ENCODE measurements around the gene C1orf53. TPM values are rescaled to one million over a fixed set of nuclear protein-coding genes. Genes with fewer than 3 reads are reported as not detected.
"Not testable (repeated sequence)": the region's sequence is repeated elsewhere in the genome, so short reads cannot be mapped to it uniquely, and the experiment has no call there.

Gene C1orf53
- polyA plus RNA-seq, 1 donor from 2014 or later = 2.6 TPM

DNA sequence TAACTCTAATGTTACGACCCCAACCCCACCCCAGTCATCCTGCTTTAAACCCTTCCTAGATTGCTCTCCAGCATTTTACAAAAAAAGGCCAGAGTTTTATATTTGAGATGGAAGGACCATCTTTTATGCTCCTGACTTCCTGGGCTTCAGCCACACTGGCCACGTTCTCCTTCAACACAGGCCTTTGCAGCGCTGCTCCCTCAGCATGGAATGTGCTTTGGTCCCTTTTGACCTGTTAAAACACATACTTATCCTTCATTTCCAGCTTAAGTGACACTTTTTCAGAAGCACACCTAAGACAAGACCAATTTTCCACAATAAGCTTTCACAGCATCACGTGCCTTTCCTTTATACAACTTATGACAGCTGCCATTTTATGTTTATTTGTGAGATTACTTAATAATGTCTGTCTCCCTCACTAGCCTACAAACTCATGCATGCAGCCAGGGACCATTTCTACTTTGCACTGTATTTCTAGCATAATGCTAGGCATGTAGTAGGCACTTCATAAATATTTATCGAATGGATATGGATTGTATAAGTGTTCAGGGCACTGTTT lies 49.3 kb downstream of the C1orf53 start:
- no peak overlapping the region for H2AFZ ChIP-seq (ENCODE audit: low read depth, low read length)
- H3K79me2 ChIP-seq (replicated peaks; ENCODE audit: insufficient read depth, low read length) = no peaks in the 10 kb centered on the region
- no peaks in the 10 kb centered on the region for H3K9me3 ChIP-seq (ENCODE audit: low read length)
- no peaks in the 10 kb centered on the region for H3K9me2 ChIP-seq (ENCODE audit: insufficient read depth, low read length)
- no peaks in the 10 kb centered on the region for H4K20me1 ChIP-seq (ENCODE audit: insufficient read depth)
- H3F3A ChIP-seq (ENCODE audit: insufficient read depth, low read length, poor library complexity, severe bottlenecking) = no peaks in the 10 kb centered on the region
- H3K27me3 ChIP-seq (ENCODE audit: insufficient read depth, low read depth, low read length) = no peaks in the 10 kb centered on the region
- peak overlapping the region; percentile 33 for H3K27ac ChIP-seq (ENCODE audit: low read length)
- H3K4me3 ChIP-seq (ENCODE audit: low read length) = no peak overlapping the region
- peak overlapping the region; percentile 29 for H3K4me2 ChIP-seq (ENCODE audit: low read length)
- no peak overlapping the region for H3K9ac ChIP-seq (ENCODE audit: low read length)
- no peaks in the 10 kb centered on the region for H3K36me3 ChIP-seq (ENCODE audit: insufficient read depth, low read length)
- TF ChIP-seq EP300 (conservative IDR thresholded peaks at IDR 0.05; ENCODE audit: poor library complexity, severe bottlenecking) (peak; percentile 96), POLR2AphosphoS5 (IDR thresholded peaks at IDR 0.05) (peak; percentile 76), EZH2 (IDR thresholded peaks at IDR 0.05; ENCODE audit: borderline replicate concordance, insufficient read depth, low read length, poor library complexity, severe bottlenecking) (no peak)
- TF ChIP-seq, protein P1, sequence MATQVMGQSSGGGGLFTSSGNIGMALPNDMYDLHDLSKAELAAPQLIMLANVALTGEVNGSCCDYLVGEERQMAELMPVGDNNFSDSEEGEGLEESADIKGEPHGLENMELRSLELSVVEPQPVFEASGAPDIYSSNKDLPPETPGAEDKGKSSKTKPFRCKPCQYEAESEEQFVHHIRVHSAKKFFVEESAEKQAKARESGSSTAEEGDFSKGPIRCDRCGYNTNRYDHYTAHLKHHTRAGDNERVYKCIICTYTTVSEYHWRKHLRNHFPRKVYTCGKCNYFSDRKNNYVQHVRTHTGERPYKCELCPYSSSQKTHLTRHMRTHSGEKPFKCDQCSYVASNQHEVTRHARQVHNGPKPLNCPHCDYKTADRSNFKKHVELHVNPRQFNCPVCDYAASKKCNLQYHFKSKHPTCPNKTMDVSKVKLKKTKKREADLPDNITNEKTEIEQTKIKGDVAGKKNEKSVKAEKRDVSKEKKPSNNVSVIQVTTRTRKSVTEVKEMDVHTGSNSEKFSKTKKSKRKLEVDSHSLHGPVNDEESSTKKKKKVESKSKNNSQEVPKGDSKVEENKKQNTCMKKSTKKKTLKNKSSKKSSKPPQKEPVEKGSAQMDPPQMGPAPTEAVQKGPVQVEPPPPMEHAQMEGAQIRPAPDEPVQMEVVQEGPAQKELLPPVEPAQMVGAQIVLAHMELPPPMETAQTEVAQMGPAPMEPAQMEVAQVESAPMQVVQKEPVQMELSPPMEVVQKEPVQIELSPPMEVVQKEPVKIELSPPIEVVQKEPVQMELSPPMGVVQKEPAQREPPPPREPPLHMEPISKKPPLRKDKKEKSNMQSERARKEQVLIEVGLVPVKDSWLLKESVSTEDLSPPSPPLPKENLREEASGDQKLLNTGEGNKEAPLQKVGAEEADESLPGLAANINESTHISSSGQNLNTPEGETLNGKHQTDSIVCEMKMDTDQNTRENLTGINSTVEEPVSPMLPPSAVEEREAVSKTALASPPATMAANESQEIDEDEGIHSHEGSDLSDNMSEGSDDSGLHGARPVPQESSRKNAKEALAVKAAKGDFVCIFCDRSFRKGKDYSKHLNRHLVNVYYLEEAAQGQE (IDR thresholded peaks at IDR 0.05; ENCODE audit: borderline replicate concordance) = no peak

DNA sequence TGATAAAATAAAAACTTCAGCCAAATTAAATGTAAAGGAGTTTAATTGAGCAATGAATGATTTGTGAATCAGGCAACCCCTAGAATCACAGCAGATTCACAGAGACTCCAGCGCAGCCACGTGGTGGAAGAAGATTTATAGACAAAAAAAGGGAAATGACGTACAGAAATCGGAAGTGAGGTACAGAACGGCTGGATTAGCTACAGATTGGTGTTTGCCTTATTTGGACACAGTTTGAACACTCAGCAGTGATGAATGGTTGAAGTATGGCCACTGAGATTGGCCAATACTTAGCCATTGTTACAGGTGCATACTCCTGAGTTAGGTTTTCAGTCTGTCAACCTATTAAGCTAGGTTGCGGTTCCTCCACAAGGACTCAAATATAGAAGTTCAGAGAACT lies 51.0 kb downstream of the C1orf53 start:
- not testable (repeated sequence) for H3K9me2 ChIP-seq (ENCODE audit: insufficient read depth, low read length); H3K4me3 ChIP-seq (ENCODE audit: low read length); H4K20me1 ChIP-seq (ENCODE audit: insufficient read depth); H3K27ac ChIP-seq (ENCODE audit: low read length); H3K4me2 ChIP-seq (ENCODE audit: low read length); H3F3A ChIP-seq (ENCODE audit: insufficient read depth, low read length, poor library complexity, severe bottlenecking); H3K27me3 ChIP-seq (ENCODE audit: insufficient read depth, low read depth, low read length); H2AFZ ChIP-seq (ENCODE audit: low read depth, low read length); H3K36me3 ChIP-seq (ENCODE audit: insufficient read depth, low read length); H3K9ac ChIP-seq (ENCODE audit: low read length); H3K79me2 ChIP-seq (replicated peaks; ENCODE audit: insufficient read depth, low read length); H3K9me3 ChIP-seq (ENCODE audit: low read length)

DNA sequence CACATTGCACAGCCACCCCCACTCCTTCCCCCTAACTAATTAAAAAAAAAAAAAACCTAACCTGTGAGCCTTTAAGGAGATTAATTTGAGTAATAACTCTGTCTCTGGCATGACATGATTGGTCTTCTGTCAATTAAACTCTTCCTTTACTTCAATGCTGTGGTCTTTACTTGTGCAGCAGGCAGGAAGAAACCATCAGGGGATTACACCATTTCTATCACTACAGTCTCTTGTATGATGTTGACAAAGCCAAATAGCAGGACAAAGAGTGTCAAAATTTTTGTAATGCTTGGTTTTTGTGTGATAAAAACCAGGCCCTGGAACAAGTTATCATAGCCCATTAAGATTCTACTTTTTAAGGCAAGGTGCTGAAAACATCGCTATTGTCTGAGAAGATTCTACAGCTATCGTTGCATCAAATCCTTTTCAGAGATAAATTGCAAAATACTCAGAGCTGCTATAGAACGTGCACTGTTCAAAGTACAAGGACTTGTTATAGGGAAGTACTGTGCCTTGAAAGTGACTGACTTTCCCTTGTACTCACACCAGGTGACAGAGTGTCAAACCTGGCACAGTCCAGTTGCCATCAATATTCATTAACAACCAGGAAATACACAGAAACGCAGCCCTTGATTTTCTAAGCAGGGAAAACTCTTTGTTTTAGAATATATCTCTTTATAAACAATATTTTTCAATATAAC lies 52.4 kb downstream of the C1orf53 start:
- H3K9ac ChIP-seq (ENCODE audit: low read length) = no peak overlapping the region
- no peak overlapping the region for H3K4me2 ChIP-seq (ENCODE audit: low read length)
- H3K27me3 ChIP-seq (ENCODE audit: insufficient read depth, low read depth, low read length) = no peaks in the 10 kb centered on the region
- TF ChIP-seq TAF1 (IDR thresholded peaks at IDR 0.05; ENCODE audit: low read depth) = no peak
- TF ChIP-seq SMC3 (conservative IDR thresholded peaks at IDR 0.05; ENCODE audit: poor library complexity) = no peak
- TF ChIP-seq POLR2AphosphoS5 (IDR thresholded peaks at IDR 0.05) = no peak
- no peak for TF ChIP-seq RAD21 (conservative IDR thresholded peaks at IDR 0.05)
- TF ChIP-seq, protein P1 (IDR thresholded peaks at IDR 0.05; ENCODE audit: borderline replicate concordance) = no peak
- no peak for TF ChIP-seq MXI1 (conservative IDR thresholded peaks at IDR 0.05; ENCODE audit: poor library complexity, severe bottlenecking)
- TF ChIP-seq EP300 (conservative IDR thresholded peaks at IDR 0.05; ENCODE audit: poor library complexity, severe bottlenecking) = no peak
- TF ChIP-seq, protein P2, sequence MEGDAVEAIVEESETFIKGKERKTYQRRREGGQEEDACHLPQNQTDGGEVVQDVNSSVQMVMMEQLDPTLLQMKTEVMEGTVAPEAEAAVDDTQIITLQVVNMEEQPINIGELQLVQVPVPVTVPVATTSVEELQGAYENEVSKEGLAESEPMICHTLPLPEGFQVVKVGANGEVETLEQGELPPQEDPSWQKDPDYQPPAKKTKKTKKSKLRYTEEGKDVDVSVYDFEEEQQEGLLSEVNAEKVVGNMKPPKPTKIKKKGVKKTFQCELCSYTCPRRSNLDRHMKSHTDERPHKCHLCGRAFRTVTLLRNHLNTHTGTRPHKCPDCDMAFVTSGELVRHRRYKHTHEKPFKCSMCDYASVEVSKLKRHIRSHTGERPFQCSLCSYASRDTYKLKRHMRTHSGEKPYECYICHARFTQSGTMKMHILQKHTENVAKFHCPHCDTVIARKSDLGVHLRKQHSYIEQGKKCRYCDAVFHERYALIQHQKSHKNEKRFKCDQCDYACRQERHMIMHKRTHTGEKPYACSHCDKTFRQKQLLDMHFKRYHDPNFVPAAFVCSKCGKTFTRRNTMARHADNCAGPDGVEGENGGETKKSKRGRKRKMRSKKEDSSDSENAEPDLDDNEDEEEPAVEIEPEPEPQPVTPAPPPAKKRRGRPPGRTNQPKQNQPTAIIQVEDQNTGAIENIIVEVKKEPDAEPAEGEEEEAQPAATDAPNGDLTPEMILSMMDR (IDR thresholded peaks at IDR 0.05; ENCODE audit: poor library complexity, severe bottlenecking) = no peak
- no peak for TF ChIP-seq EZH2 (IDR thresholded peaks at IDR 0.05; ENCODE audit: borderline replicate concordance, insufficient read depth, low read length, poor library complexity, severe bottlenecking)
- no peak overlapping the region for H2AFZ ChIP-seq (ENCODE audit: low read depth, low read length)
- no peaks in the 10 kb centered on the region for H3K79me2 ChIP-seq (replicated peaks; ENCODE audit: insufficient read depth, low read length)
- H4K20me1 ChIP-seq (ENCODE audit: insufficient read depth) = no peaks in the 10 kb centered on the region
- no peak overlapping the region for H3K27ac ChIP-seq (ENCODE audit: low read length)
- H3K9me2 ChIP-seq (ENCODE audit: insufficient read depth, low read length) = no peaks in the 10 kb centered on the region
- H3K4me3 ChIP-seq (ENCODE audit: low read length) = no peak overlapping the region
- no peaks in the 10 kb centered on the region for H3K9me3 ChIP-seq (ENCODE audit: low read length)
- no peaks in the 10 kb centered on the region for H3K36me3 ChIP-seq (ENCODE audit: insufficient read depth, low read length)
- H3F3A ChIP-seq (ENCODE audit: insufficient read depth, low read length, poor library complexity, severe bottlenecking) = no peaks in the 10 kb centered on the region
